ENCODE results near the gene RPL35.

RPL35 gene

GRCh38 chr9:124861342-124862229 is at the start of gene RPL35, which contains the start of gene ARPC5L:
TSS of gene RPL35 (minus strand) at chr9:124861957. CDS start at chr9:124861912, 45 bp downstream.
TSS of gene ARPC5L (plus strand) at chr9:124862130. CDS start at chr9:124869291, 7,161 bp downstream.
- peak; percentile 86 to 89 for DNase-seq

- no peak for DNase-seq
Measured at GRCh38 chr9:124908098-124908497, 46.3 kb upstream of the RPL35 start.

- DNase-seq: no peak
Measured at GRCh38 chr9:124906966-124907365, 45.2 kb upstream of the RPL35 start.

- DNase-seq: no peak
Measured at GRCh38 chr9:124899845-124900244, 38.1 kb upstream of the RPL35 start.

GRCh38 chr9:124897570-124898460 is 36.1 kb upstream of the RPL35 start:
- no peak for DNase-seq

- peak; percentile 25 to 56 for DNase-seq
Measured at GRCh38 chr9:124894741-124895170, 33.0 kb upstream of the RPL35 start.

GRCh38 chr9:124894035-124894740 is 32.4 kb upstream of the RPL35 start:
- DNase-seq: no peak

- DNase-seq: no peak
Measured at GRCh38 chr9:124890179-124890578, 28.4 kb upstream of the RPL35 start.

GRCh38 chr9:124889006-124889405 is 27.2 kb upstream of the RPL35 start:
- DNase-seq: no peak

- no peak for DNase-seq
Measured at GRCh38 chr9:124887832-124888231, 26.1 kb upstream of the RPL35 start.

GRCh38 chr9:124886866-124887492 is 25.2 kb upstream of the RPL35 start:
- no peak for DNase-seq

GRCh38 chr9:124886461-124886860 is 24.7 kb upstream of the RPL35 start:
- no peak for DNase-seq

- no peak for DNase-seq
Measured at GRCh38 chr9:124885551-124885950, 23.8 kb upstream of the RPL35 start.

GRCh38 chr9:124884376-124884775 is 22.6 kb upstream of the RPL35 start:
- no peak for DNase-seq

GRCh38 chr9:124882231-124882630 is 20.5 kb upstream of the RPL35 start:
- no peak for DNase-seq

- no peak for DNase-seq
Measured at GRCh38 chr9:124881138-124881743, 19.5 kb upstream of the RPL35 start.

GRCh38 chr9:124880501-124880900 is 18.7 kb upstream of the RPL35 start:
- no peak for DNase-seq

- DNase-seq: no peak
Measured at GRCh38 chr9:124879226-124879625, 17.5 kb upstream of the RPL35 start.

GRCh38 chr9:124878518-124878917 is 16.8 kb upstream of the RPL35 start:
- DNase-seq: no peak

GRCh38 chr9:124878021-124878420 is 16.3 kb upstream of the RPL35 start:
- no peak for DNase-seq

- DNase-seq: no peak
Measured at GRCh38 chr9:124877021-124877782, 15.4 kb upstream of the RPL35 start.

All from AML-193 (cell line).